DOHH2 (cell line): ENCODE measurements around the gene PACRG.

Source experiments
- H3F3A ChIP-seq: fragments of 200-600 bp; sonication (generic), shearing (Covaris generic); 2 replicates; pipeline ENCODE4 v1.6.0; 2016; ENCODE audit warnings: antibody characterized with exemption, mild to moderate bottlenecking; ENCODE audit not compliant: control insufficient read depth, insufficient read depth
- H3K27ac ChIP-seq: fragments of 200-600 bp; sonication (generic); 2 replicates; pipeline ENCODE4 v1.5.1; 2014; ENCODE audit warnings: low read depth, mild to moderate bottlenecking, low read length, moderate library complexity
- H3K27me3 ChIP-seq: fragments of 200-600 bp; sonication (generic); 2 replicates; pipeline ENCODE4 v1.6.1; 2014; ENCODE audit warnings: mild to moderate bottlenecking, low read length, mixed read lengths; ENCODE audit not compliant: control insufficient read depth
- H3K36me3 ChIP-seq: fragments of 200-600 bp; sonication (generic); 2 replicates; pipeline ENCODE4 v1.6.1; 2014; ENCODE audit warnings: mild to moderate bottlenecking, low read length, moderate library complexity, mixed read lengths; ENCODE audit not compliant: control insufficient read depth
- H3K4me1 ChIP-seq: fragments of 200-600 bp; sonication (generic); 2 replicates; pipeline ENCODE4 v1.6.1; 2014; ENCODE audit warnings: mild to moderate bottlenecking, low read length, mixed read lengths; ENCODE audit not compliant: control insufficient read depth
- H3K4me2 ChIP-seq: fragments of 200-600 bp; sonication (generic); 2 replicates; pipeline ENCODE4 v1.6.0; 2014; ENCODE audit warnings: mild to moderate bottlenecking, low read length, moderate library complexity
- H3K4me3 ChIP-seq: fragments of 200-600 bp; sonication (generic); 2 replicates; pipeline ENCODE4 v1.5.1; 2014; ENCODE audit warnings: mild to moderate bottlenecking, low read length, mixed read lengths
- H3K79me2 ChIP-seq: fragments of 200-600 bp; sonication (generic); 2 replicates; pipeline ENCODE4 v1.6.1; 2014; ENCODE audit warnings: mild to moderate bottlenecking, low read length, mixed read lengths; ENCODE audit not compliant: control insufficient read depth
- H3K9me2 ChIP-seq: fragments of 200-600 bp; sonication (generic); replicated peaks from 2 replicates; pipeline ENCODE4 v1.6.1; 2014; ENCODE audit warnings: mild to moderate bottlenecking, low read length, mixed read lengths; ENCODE audit not compliant: control insufficient read depth
- H3K9me3 ChIP-seq: fragments of 200-600 bp; sonication (generic); 2 replicates; pipeline ENCODE4 v1.6.1; 2014; ENCODE audit warnings: antibody characterized with exemption, low read length, mixed read lengths; ENCODE audit not compliant: control insufficient read depth, insufficient read depth
- H4K20me1 ChIP-seq: fragments of 200-600 bp; sonication (generic); 2 replicates; pipeline ENCODE4 v1.6.0; 2014; ENCODE audit warnings: low read depth, mild to moderate bottlenecking, antibody characterized with exemption, low read length, moderate library complexity; ENCODE audit not compliant: control insufficient read depth, insufficient read depth
- EZH2phosphoT487 ChIP-seq: fragments of 200-600 bp; sonication (generic); IDR thresholded peaks from 2 replicates; pipeline ENCODE4 v1.6.1; 2017; ENCODE audit warnings: borderline replicate concordance, mild to moderate bottlenecking, antibody characterized with exemption, low read length, moderate library complexity, mixed read lengths
- TF ChIP-seq, protein P1 (sequence below): fragments of 200-600 bp; sonication (generic); IDR thresholded peaks from one replicate; pipeline ENCODE4 v1.5.1; 2014; ENCODE audit warnings: antibody characterized with exemption, mild to moderate bottlenecking, low read depth, low read length; ENCODE audit not compliant: poor library complexity, severe bottlenecking

The PACRG gene

DNA sequence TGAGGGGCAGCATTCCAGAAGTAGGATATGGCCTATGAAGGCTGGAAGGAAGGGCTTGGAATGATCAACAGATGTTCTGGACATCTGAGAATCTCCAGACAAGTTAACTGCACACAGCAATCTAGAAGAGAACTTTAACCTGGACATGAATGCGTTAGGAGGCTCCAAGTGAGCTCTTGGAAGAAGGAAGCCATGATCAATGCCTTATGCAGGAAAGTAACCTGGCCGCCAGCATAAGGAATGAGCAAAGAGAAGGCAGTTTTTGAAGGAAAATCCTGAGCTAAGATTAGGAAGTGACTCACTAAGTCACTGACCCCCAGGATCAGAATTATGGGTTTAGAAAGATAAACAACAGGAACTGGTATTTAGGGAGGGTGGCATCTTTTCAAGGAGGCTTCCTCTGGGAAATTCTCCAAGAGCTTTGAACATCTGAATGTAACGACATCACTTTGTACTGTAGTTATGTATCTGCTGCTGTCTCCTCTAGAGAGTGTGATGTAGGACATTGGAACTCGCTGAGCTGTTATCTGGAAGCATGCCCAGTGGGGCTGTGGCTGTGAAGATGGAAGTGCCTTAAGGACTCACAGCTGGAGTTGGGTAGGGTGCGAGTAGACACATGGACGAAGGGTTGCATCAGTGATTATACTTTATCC, 236.8 kb downstream of the PACRG start:
- no peak overlapping the region for H3K27ac ChIP-seq
- no peaks in the 10 kb centered on the region for H3K36me3 ChIP-seq
- no peak overlapping the region for H3K4me2 ChIP-seq
- no peaks in the 10 kb centered on the region for H3F3A ChIP-seq
- no peaks in the 10 kb centered on the region for H3K4me1 ChIP-seq
- no peaks in the 10 kb centered on the region for H3K9me2 ChIP-seq
- no peaks in the 10 kb centered on the region for H3K27me3 ChIP-seq
- TF ChIP-seq, protein P1, sequence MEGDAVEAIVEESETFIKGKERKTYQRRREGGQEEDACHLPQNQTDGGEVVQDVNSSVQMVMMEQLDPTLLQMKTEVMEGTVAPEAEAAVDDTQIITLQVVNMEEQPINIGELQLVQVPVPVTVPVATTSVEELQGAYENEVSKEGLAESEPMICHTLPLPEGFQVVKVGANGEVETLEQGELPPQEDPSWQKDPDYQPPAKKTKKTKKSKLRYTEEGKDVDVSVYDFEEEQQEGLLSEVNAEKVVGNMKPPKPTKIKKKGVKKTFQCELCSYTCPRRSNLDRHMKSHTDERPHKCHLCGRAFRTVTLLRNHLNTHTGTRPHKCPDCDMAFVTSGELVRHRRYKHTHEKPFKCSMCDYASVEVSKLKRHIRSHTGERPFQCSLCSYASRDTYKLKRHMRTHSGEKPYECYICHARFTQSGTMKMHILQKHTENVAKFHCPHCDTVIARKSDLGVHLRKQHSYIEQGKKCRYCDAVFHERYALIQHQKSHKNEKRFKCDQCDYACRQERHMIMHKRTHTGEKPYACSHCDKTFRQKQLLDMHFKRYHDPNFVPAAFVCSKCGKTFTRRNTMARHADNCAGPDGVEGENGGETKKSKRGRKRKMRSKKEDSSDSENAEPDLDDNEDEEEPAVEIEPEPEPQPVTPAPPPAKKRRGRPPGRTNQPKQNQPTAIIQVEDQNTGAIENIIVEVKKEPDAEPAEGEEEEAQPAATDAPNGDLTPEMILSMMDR: no peak
- TF ChIP-seq EZH2phosphoT487: no peak
- no peaks in the 10 kb centered on the region for H3K9me3 ChIP-seq
- H3K79me2 ChIP-seq: no peaks in the 10 kb centered on the region
- no peaks in the 10 kb centered on the region for H4K20me1 ChIP-seq
- no peak overlapping the region for H3K4me3 ChIP-seq

DNA sequence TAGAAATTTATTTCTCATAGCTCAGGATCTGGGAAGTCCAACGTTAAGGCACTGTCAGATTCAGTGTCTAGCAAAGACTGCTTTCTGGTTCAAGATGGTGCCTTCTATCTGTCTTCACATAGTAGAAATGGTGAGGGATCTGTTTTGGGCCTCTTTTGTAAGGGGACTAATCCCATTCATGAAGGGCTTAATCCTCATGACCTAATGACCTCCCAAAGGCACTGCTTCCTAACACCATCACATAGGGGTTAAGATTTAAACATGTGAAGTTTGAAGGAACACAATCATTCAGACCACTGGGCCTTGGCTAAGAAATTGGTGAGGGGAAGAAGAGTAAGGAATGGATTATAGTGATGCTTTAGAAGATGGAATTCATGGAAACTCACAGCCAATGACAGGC, 237.6 kb downstream of the PACRG start:
- Histone ChIP-seq H3K9me3 (no peaks in the 10 kb centered on the region), H3K9me2 (no peaks in the 10 kb centered on the region), H4K20me1 (no peaks in the 10 kb centered on the region), H3K79me2 (no peaks in the 10 kb centered on the region), H3K27ac (no peak overlapping the region), H3K4me2 (no peak overlapping the region), H3K36me3 (no peaks in the 10 kb centered on the region), H3F3A (no peaks in the 10 kb centered on the region), H3K4me3 (no peak overlapping the region), H3K27me3 (no peaks in the 10 kb centered on the region), H3K4me1 (no peaks in the 10 kb centered on the region)
- TF ChIP-seq, protein P1: no peak
- no peak for TF ChIP-seq EZH2phosphoT487

DNA sequence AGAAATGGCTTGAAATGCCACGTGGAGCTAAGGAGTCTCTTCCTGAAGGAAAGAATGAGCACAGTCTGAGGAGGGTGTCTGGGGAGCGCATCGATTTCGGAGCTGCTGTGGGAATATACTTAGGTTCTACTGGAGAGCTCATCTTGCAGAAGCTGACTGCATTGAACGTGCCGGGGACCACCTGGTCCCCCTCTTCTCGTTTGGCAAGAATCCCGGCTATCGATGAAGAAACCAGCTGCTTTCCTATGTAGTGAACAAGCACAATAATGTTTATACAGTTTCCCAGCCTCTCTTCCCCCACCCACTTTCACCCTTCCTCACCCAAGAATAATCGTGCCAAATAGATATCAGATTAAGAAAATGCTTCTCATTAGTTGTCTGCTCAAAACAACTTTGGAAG, 242.5 kb downstream of the PACRG start:
- Histone ChIP-seq H3K36me3 (no peaks in the 10 kb centered on the region), H3K27ac (no peak overlapping the region), H3K27me3 (no peaks in the 10 kb centered on the region), H3K79me2 (no peaks in the 10 kb centered on the region), H3K9me3 (no peaks in the 10 kb centered on the region), H3K4me1 (no peaks in the 10 kb centered on the region), H3K4me3 (no peak overlapping the region), H3F3A (no peaks in the 10 kb centered on the region), H3K4me2 (no peak overlapping the region), H3K9me2 (no peaks in the 10 kb centered on the region), H4K20me1 (no peaks in the 10 kb centered on the region)
- no peak for TF ChIP-seq EZH2phosphoT487
- TF ChIP-seq, protein P1: no peak
